PC-9 (cell line): ENCODE measurements around the gene BIRC2. TPM values are rescaled to one million over a fixed set of nuclear protein-coding genes. Genes with fewer than 3 reads are reported as not detected.

Experiments used
- BruUV-seq: library from RNA; stranded (reverse); fragments of 400-500 nt; replicated peaks from 2 replicates; lab custom pipeline; 2021; lab: Mats Ljungman, UMichigan
- CTCF ChIA-PET: fragments of 300-600 bp; sonication (Branson Sonifier 250); formaldehyde crosslinking; loops from one replicate; lab custom pipeline; 2022; ENCODE audit warnings: antibody characterized with exemption; lab: Charles Lee
- POLR2A ChIA-PET: fragments of 300-600 bp; sonication (Branson Sonifier 250); formaldehyde crosslinking; loops from one replicate; lab custom pipeline; 2022; ENCODE audit warnings: antibody characterized with exemption; ENCODE audit not compliant: unreplicated experiment; lab: Charles Lee
- DNase-seq, 2 experiments: peaks; one replicate each; pipeline versions ENCODE4 v3.0.0 to v3.0.0-alpha.2; 2015 to 2022; ENCODE audit warnings: mixed read lengths in 1 of 2
- H2AFZ ChIP-seq: fragments of 200-600 bp; sonication (generic); 2 replicates; pipeline ENCODE4 v1.8.1; 2017; ENCODE audit warnings: antibody characterized with exemption
- H3F3A ChIP-seq: fragments of 200-600 bp; sonication (generic); 2 replicates; pipeline ENCODE4 v1.8.1; 2017; ENCODE audit warnings: antibody characterized with exemption, mild to moderate bottlenecking, low read depth; ENCODE audit not compliant: insufficient read depth
- H3K27ac ChIP-seq: fragments of 200-600 bp; sonication (generic); 2 replicates; pipeline ENCODE4 v1.6.1; 2016; ENCODE audit warnings: mixed run types
- H3K27me3 ChIP-seq: fragments of 200-600 bp; sonication (generic); 2 replicates; pipeline ENCODE4 v1.6.1; 2016; ENCODE audit warnings: low read depth, mixed run types; ENCODE audit not compliant: insufficient read depth
- H3K36me3 ChIP-seq: fragments of 200-600 bp; sonication (generic); 2 replicates; pipeline ENCODE4 v1.6.1; 2016; ENCODE audit warnings: low read depth, mixed run types
- H3K4me1 ChIP-seq: fragments of 200-600 bp; sonication (generic); replicated peaks from 2 replicates; pipeline ENCODE4 v1.6.1; 2016; ENCODE audit warnings: mixed run types; ENCODE audit not compliant: insufficient read depth
- H3K4me2 ChIP-seq: fragments of 200-600 bp; sonication (generic); 2 replicates; pipeline ENCODE4 v1.6.1; 2017; ENCODE audit warnings: mixed run types
- H3K4me3 ChIP-seq: fragments of 200-600 bp; sonication (generic); 2 replicates; pipeline ENCODE4 v1.6.1; 2016; ENCODE audit warnings: mixed run types
- H3K79me2 ChIP-seq: fragments of 200-600 bp; sonication (generic); 2 replicates; pipeline ENCODE4 v1.6.1; 2017; ENCODE audit warnings: low read depth, mixed run types
- H3K9me2 ChIP-seq: fragments of 200-600 bp; sonication (generic); 2 replicates; pipeline ENCODE4 v1.8.1; 2017; ENCODE audit warnings: mild to moderate bottlenecking; ENCODE audit not compliant: insufficient read depth
- H3K9me3 ChIP-seq: fragments of 200-600 bp; sonication (generic); 2 replicates; pipeline ENCODE4 v1.8.1; 2016; ENCODE audit warnings: low read depth; ENCODE audit not compliant: insufficient read depth
- H4K20me1 ChIP-seq: fragments of 200-600 bp; sonication (generic); 2 replicates; pipeline ENCODE4 v1.8.1; 2017; ENCODE audit not compliant: insufficient read depth
- CTCF ChIP-seq: fragments of 200-600 bp; sonication (generic); conservative IDR thresholded peaks from 2 replicates; pipeline ENCODE4 v1.6.1; 2017; ENCODE audit warnings: mixed run types, antibody characterized with exemption, mild to moderate bottlenecking, moderate library complexity
- EZH2 ChIP-seq: fragments of 200-600 bp; sonication (generic); IDR thresholded peaks from 2 replicates; pipeline ENCODE4 v1.8.0; 2017; ENCODE audit warnings: antibody characterized with exemption, low read depth
- intact Hi-C: fragments of 100-400 bp; cut with micrococcal nuclease; formaldehyde crosslinking; loops from one replicate; pipeline ENCODE4 v1.10.0; 2022; ENCODE audit not compliant: unreplicated experiment
- total RNA-seq: library from RNA; stranded (reverse); gene quantifications from 2 replicates; pipeline ENCODE4 v1.2.3, GENCODE V29; 2021

Gene BIRC2
- total RNA-seq, 1 experiment from 2014 or later = 33.7 TPM

- no peak overlapping the region for H3K4me2 ChIP-seq
- no peaks in the 10 kb centered on the region for H4K20me1 ChIP-seq
- H3K27me3 ChIP-seq = no peaks in the 10 kb centered on the region
- H2AFZ ChIP-seq = no peak overlapping the region
- no peaks in the 10 kb centered on the region for H3K79me2 ChIP-seq
- no peaks in the 10 kb centered on the region for H3K9me3 ChIP-seq
- TF ChIP-seq EZH2 = no peak
- TF ChIP-seq CTCF = no peak
- no peak overlapping the region for H3K4me3 ChIP-seq
- no peaks in the 10 kb centered on the region for H3F3A ChIP-seq
- DNase-seq = peak in 1 of 2 experiments; percentile 54
- ChIA-PET POLR2A (interaction anchor here (0.8 kb wide), 1 partner anchor 13 kb away, joined by 12 read pairs; no protein-coding TSS in a partner anchor), CTCF (interaction anchor here (0.6 kb wide), 1 partner anchor 528 kb away, joined by 5 read pairs; no protein-coding TSS in a partner anchor)
- no peaks in the 10 kb centered on the region for H3K9me2 ChIP-seq
- intact Hi-C loops = loop anchor here (1.0 kb wide), 1 partner anchor 224 kb away; no protein-coding TSS in a partner anchor
- H3K27ac ChIP-seq = no peak overlapping the region
- 0 out of 2 replicates have a peak, but pooled peaks cover 3% of the 10 kb centered on the region for H3K36me3 ChIP-seq
- H3K4me1 ChIP-seq = no peaks in the 10 kb centered on the region
- no TSS peak for BruUV-seq
Observed at GRCh38 chr11:102389253-102389652, 42.2 kb downstream of the BIRC2 start.

DNA sequence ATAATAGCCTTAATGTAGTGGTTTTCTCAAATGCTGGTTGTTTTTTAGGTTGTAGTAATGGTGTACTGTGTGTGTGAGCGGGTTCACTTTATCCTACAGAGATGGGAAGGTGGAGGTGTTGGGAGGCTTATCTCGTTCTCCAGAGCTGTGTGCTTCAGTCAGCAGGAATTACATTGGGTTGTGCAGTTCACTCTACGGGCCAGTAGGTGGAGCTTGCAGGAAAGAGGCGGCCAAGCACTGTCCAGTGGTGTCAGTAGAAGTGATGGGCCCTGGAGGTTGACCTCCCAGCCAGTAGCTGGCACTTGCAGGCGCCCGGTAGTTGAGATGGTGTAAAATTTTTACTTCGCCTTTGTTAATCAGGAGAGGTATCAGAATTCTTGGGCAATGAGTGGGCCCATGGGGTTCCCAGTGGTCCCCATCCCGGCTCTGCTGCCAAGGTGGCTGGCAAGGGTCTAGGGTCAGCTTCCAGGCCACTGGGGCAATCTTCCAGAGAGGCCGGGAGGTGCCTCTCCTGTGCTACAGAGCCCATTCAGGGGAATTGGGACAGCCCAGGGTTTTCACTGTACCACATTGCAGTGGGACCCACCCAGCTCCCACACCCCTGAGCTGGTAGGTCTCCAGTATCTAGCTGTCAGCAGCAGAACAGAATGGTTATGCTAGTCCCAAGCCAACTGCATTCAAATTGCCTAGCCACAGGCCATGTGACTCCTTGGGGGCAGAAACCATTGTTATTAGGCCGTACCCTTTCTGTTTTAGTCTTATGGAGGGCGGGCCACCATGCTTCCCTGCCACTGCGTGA, 43.9 kb downstream of the BIRC2 start:
- Histone ChIP-seq H2AFZ (no peak overlapping the region), H4K20me1 (no peaks in the 10 kb centered on the region; the same call in 1 of the 2 replicates), H3F3A (no peaks in the 10 kb centered on the region), H3K79me2 (no peaks in the 10 kb centered on the region), H3K4me2 (no peak overlapping the region), H3K27ac (no peak overlapping the region), H3K4me3 (no peak overlapping the region), H3K27me3 (no peaks in the 10 kb centered on the region), H3K9me2 (no peaks in the 10 kb centered on the region), H3K36me3 (0 out of 2 replicates have a peak, but pooled peaks cover 3% of the 10 kb centered on the region), H3K9me3 (no peaks in the 10 kb centered on the region), H3K4me1 (no peaks in the 10 kb centered on the region)
- CTCF ChIA-PET = interaction anchor here (0.5 to 1.7 kb wide), 5 partner anchors 88 to 674 kb away, joined by 3 to 7 read pairs (median 5); no protein-coding TSS in a partner anchor
- DNase-seq = peak; percentile 45 to 55
- intact Hi-C loops = loop anchor here (1.0 kb wide), 2 partner anchors 104 to 275 kb away; no protein-coding TSS in a partner anchor
- BruUV-seq = no TSS peak
- TF ChIP-seq EZH2 (no peak), CTCF (peak; percentile 96)
- POLR2A ChIA-PET = no interaction called here

- no peak for DNase-seq
- Histone ChIP-seq H3K4me1 (no peaks in the 10 kb centered on the region), H4K20me1 (no peaks in the 10 kb centered on the region; the same call in 1 of the 2 replicates), H3K9me3 (no peaks in the 10 kb centered on the region), H2AFZ (no peak overlapping the region), H3K4me2 (no peak overlapping the region), H3F3A (no peaks in the 10 kb centered on the region), H3K36me3 (0 out of 2 replicates have a peak, but pooled peaks cover 10% of the 10 kb centered on the region), H3K4me3 (no peak overlapping the region), H3K9me2 (no peaks in the 10 kb centered on the region), H3K27me3 (no peaks in the 10 kb centered on the region), H3K27ac (no peak overlapping the region), H3K79me2 (no peaks in the 10 kb centered on the region)
- TF ChIP-seq CTCF = no peak
- TF ChIP-seq EZH2 = no peak
- intact Hi-C loops = no loop called here
- no TSS peak for BruUV-seq
- POLR2A ChIA-PET = no interaction called here
- CTCF ChIA-PET = interaction anchor here (1.7 kb wide), 1 partner anchor 275 kb away, joined by 6 read pairs; no protein-coding TSS in a partner anchor
Observed at GRCh38 chr11:102391549-102392237, 44.7 kb downstream of the BIRC2 start.
